HepG2 (cell line): ENCODE data around the gene CIAO2B. TPM values are rescaled to one million over a fixed set of nuclear protein-coding genes. Genes with fewer than 3 reads are reported as not detected.

Source experiments
- CBX1 ChIP-seq: IDR thresholded peaks from one replicate; pipeline ENCODE4 v1.6.1; 2016; ENCODE audit warnings: antibody characterized with exemption, low read depth
- ESRRA ChIP-seq: sonication (generic); formaldehyde crosslinking; IDR thresholded peaks from 2 replicates; pipeline ENCODE4 v1.5.1; 2020; ENCODE audit warnings: mild to moderate bottlenecking, low read depth, missing genetic modification reagents
- HES4 ChIP-seq: sonication (generic); formaldehyde crosslinking; IDR thresholded peaks from 2 replicates; pipeline ENCODE4 v1.9.0; 2021; ENCODE audit warnings: mild to moderate bottlenecking, missing genetic modification reagents, borderline replicate concordance
- JUN ChIP-seq: sonication (generic); formaldehyde crosslinking; IDR thresholded peaks from 2 replicates; pipeline ENCODE4 v1.4.0; 2020; ENCODE audit warnings: mild to moderate bottlenecking, missing genetic modification reagents
- KDM4B ChIP-seq: sonication (generic); formaldehyde crosslinking; IDR thresholded peaks from 2 replicates; pipeline ENCODE4 v1.4.0; 2020; ENCODE audit warnings: missing genetic modification reagents
- NCOA2 ChIP-seq: sonication (generic); formaldehyde crosslinking; IDR thresholded peaks from 2 replicates; pipeline ENCODE4 v1.8.0; 2022; ENCODE audit warnings: inconsistent platforms
- NCOA5 ChIP-seq: sonication (generic); formaldehyde crosslinking; IDR thresholded peaks from 2 replicates; pipeline ENCODE4 v1.4.0; 2020; ENCODE audit warnings: missing genetic modification reagents
- PAX8 ChIP-seq: sonication (generic); formaldehyde crosslinking; IDR thresholded peaks from 2 replicates; pipeline ENCODE4 v1.8.0; 2022; ENCODE audit warnings: mild to moderate bottlenecking, missing genetic modification reagents, borderline replicate concordance
- RCOR2 ChIP-seq: IDR thresholded peaks from 2 replicates; pipeline ENCODE4 v1.6.1; 2016; ENCODE audit warnings: missing biosample characterization, missing genetic modification reagents
- SIX1 ChIP-seq: sonication (generic); formaldehyde crosslinking; IDR thresholded peaks from 2 replicates; pipeline ENCODE4 v1.4.0; 2020; ENCODE audit warnings: missing genetic modification reagents, borderline replicate concordance
- SMAD1 ChIP-seq: sonication (generic); formaldehyde crosslinking; IDR thresholded peaks from 2 replicates; pipeline ENCODE4 v1.4.0; 2020; ENCODE audit warnings: missing genetic modification reagents, low read depth, mild to moderate bottlenecking, borderline replicate concordance
- STAT5B ChIP-seq: sonication (generic); formaldehyde crosslinking; IDR thresholded peaks from 2 replicates; pipeline ENCODE4 v1.4.0; 2020; ENCODE audit warnings: missing genetic modification reagents
- TRIM24 ChIP-seq: sonication (generic); formaldehyde crosslinking; IDR thresholded peaks from 2 replicates; pipeline ENCODE4 v1.8.0; 2022; ENCODE audit warnings: mild to moderate bottlenecking, missing genetic modification reagents
- ZNF530 ChIP-seq: sonication (generic); formaldehyde crosslinking; IDR thresholded peaks from 2 replicates; pipeline ENCODE4 v1.5.0; 2020; ENCODE audit warnings: low read depth, mild to moderate bottlenecking, missing genetic modification reagents
- ZNF550 ChIP-seq: sonication (generic); formaldehyde crosslinking; IDR thresholded peaks from 2 replicates; pipeline ENCODE4 v1.4.0; 2020; ENCODE audit warnings: mild to moderate bottlenecking, missing genetic modification reagents, borderline replicate concordance
- ZNF614 ChIP-seq: IDR thresholded peaks from 2 replicates; pipeline ENCODE4 v1.6.1; 2018; ENCODE audit warnings: missing biosample characterization, missing genetic modification reagents, inconsistent platforms, borderline replicate concordance
- ZNF790 ChIP-seq: sonication (generic); formaldehyde crosslinking; IDR thresholded peaks from 2 replicates; pipeline ENCODE4 v1.8.0; 2022; ENCODE audit warnings: missing genetic modification reagents, mild to moderate bottlenecking, borderline replicate concordance
- ZNF850 ChIP-seq: sonication (generic); formaldehyde crosslinking; conservative IDR thresholded peaks from 2 replicates; pipeline ENCODE4 v1.9.0; 2021; ENCODE audit warnings: mild to moderate bottlenecking, missing genetic modification reagents
- polyA plus RNA-seq, 8 experiments: library from polyadenylated mRNA; depleted of rRNA in 3 of 8; stranded (reverse) in 7 of 8; unstranded in 1 of 8; fragments of >200 nt; fragmentation: Illumina TruSeq in 4 of 8; extraction: Trizol in 4 of 8; gene quantifications; 2 replicates each; pipeline versions ENCODE4 v1.2.1 to v1.2.3, GENCODE V29; 2011 to 2016; ENCODE audit warnings: low read depth in 4 of 8, missing spikeins in 1 of 8, mixed read lengths in 1 of 8; ENCODE audit not compliant: insufficient read depth in 1 of 8
- total RNA-seq, 5 experiments: library from RNA; depleted of rRNA; stranded (reverse); fragments of >200 nt; fragmentation: Illumina TruSeq; extraction: Trizol; gene quantifications; 2 replicates each; pipeline ENCODE4 v1.2.3, GENCODE V29; 2016; ENCODE audit warnings: low read depth in 1 of 5
- TF ChIP-seq, protein P1 (sequence below): sonication (generic); formaldehyde crosslinking; IDR thresholded peaks from 2 replicates; pipeline ENCODE4 v1.4.0; 2020; ENCODE audit warnings: mild to moderate bottlenecking, missing genetic modification reagents
- TF ChIP-seq, protein P2 (sequence below): sonication (generic); formaldehyde crosslinking; IDR thresholded peaks from 2 replicates; pipeline ENCODE4 v1.5.1; 2020; ENCODE audit warnings: mild to moderate bottlenecking, missing genetic modification reagents, borderline replicate concordance
- TF ChIP-seq, protein P3 (sequence below): sonication (generic); formaldehyde crosslinking; IDR thresholded peaks from 2 replicates; pipeline ENCODE4 v1.4.0; 2020; ENCODE audit warnings: low read depth, mild to moderate bottlenecking, missing genetic modification reagents

CIAO2B gene
- total and polyA plus RNA-seq, 2 of the 13 experiments (the other 11 are each of a cell fraction or from before 2014, with no cell fraction given): 157 to 293 TPM

DNA sequence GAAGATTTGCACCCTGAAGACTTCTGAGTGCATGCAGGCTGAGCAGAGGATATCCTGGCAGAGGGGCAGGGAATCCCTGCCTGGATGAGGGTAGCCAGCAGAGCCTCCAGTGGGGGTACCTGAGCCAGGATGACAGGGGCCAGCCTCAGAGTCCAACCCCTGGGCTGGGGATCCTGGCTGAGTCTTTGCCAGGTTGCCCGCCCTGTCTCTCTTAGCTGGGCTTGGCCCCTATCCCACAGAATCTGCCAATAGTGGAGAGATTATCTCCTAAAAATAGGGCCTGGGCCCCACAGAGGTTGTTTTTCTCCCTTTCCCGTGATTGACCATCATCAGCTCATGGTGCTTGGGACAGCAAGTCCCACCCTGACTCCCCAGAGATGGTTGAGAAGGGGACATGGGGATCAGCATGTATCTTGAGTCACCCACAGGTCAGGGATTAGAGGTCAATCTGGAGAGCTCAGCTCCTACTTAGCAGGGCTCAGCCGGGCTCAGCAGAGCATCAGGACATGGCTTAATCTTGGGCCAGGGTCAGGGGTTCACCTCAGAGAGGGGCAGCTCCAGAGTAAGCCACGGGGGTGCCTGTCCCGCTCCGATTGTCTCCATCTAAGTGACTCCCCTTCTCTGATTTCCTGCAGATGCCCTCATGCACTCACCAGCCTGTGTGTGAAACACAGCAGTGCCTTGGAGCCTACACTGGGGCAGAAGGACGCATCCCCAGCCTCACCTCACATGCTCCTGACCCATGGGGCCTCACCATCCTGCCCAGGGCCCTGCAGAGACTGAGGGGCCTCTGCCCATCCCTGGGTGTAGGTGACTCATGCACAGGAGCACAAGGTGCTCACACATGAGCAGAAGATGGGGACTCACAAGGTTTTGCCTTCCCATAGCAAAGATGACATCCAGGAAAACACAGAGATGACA is 27.0 kb downstream of the CIAO2B start (continued):
- TF ChIP-seq SIX1 (CRISPR knock-in tag): no peak
- TF ChIP-seq ZNF614 (CRISPR knock-in tag): no peak
- TF ChIP-seq ZNF850: no peak
- TF ChIP-seq, protein P1, sequence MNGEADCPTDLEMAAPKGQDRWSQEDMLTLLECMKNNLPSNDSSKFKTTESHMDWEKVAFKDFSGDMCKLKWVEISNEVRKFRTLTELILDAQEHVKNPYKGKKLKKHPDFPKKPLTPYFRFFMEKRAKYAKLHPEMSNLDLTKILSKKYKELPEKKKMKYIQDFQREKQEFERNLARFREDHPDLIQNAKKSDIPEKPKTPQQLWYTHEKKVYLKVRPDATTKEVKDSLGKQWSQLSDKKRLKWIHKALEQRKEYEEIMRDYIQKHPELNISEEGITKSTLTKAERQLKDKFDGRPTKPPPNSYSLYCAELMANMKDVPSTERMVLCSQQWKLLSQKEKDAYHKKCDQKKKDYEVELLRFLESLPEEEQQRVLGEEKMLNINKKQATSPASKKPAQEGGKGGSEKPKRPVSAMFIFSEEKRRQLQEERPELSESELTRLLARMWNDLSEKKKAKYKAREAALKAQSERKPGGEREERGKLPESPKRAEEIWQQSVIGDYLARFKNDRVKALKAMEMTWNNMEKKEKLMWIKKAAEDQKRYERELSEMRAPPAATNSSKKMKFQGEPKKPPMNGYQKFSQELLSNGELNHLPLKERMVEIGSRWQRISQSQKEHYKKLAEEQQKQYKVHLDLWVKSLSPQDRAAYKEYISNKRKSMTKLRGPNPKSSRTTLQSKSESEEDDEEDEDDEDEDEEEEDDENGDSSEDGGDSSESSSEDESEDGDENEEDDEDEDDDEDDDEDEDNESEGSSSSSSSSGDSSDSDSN: peak; percentile 46; the same call in 1 of the 2 replicates
- no peak for TF ChIP-seq KDM4B
- no peak for TF ChIP-seq ZNF790 (CRISPR knock-in tag)
- no peak for TF ChIP-seq CBX1
- no peak for TF ChIP-seq NCOA2 (CRISPR knock-in tag)
- TF ChIP-seq PAX8 (CRISPR knock-in tag): no peak
- TF ChIP-seq NCOA5 (CRISPR knock-in tag): no peak
- no peak for TF ChIP-seq JUN (CRISPR knock-in tag)
- TF ChIP-seq HES4 (CRISPR knock-in tag): no peak
- TF ChIP-seq SMAD1: no peak
- TF ChIP-seq STAT5B (CRISPR knock-in tag): no peak
- TF ChIP-seq ZNF530 (CRISPR knock-in tag): no peak
- TF ChIP-seq, protein P2, sequence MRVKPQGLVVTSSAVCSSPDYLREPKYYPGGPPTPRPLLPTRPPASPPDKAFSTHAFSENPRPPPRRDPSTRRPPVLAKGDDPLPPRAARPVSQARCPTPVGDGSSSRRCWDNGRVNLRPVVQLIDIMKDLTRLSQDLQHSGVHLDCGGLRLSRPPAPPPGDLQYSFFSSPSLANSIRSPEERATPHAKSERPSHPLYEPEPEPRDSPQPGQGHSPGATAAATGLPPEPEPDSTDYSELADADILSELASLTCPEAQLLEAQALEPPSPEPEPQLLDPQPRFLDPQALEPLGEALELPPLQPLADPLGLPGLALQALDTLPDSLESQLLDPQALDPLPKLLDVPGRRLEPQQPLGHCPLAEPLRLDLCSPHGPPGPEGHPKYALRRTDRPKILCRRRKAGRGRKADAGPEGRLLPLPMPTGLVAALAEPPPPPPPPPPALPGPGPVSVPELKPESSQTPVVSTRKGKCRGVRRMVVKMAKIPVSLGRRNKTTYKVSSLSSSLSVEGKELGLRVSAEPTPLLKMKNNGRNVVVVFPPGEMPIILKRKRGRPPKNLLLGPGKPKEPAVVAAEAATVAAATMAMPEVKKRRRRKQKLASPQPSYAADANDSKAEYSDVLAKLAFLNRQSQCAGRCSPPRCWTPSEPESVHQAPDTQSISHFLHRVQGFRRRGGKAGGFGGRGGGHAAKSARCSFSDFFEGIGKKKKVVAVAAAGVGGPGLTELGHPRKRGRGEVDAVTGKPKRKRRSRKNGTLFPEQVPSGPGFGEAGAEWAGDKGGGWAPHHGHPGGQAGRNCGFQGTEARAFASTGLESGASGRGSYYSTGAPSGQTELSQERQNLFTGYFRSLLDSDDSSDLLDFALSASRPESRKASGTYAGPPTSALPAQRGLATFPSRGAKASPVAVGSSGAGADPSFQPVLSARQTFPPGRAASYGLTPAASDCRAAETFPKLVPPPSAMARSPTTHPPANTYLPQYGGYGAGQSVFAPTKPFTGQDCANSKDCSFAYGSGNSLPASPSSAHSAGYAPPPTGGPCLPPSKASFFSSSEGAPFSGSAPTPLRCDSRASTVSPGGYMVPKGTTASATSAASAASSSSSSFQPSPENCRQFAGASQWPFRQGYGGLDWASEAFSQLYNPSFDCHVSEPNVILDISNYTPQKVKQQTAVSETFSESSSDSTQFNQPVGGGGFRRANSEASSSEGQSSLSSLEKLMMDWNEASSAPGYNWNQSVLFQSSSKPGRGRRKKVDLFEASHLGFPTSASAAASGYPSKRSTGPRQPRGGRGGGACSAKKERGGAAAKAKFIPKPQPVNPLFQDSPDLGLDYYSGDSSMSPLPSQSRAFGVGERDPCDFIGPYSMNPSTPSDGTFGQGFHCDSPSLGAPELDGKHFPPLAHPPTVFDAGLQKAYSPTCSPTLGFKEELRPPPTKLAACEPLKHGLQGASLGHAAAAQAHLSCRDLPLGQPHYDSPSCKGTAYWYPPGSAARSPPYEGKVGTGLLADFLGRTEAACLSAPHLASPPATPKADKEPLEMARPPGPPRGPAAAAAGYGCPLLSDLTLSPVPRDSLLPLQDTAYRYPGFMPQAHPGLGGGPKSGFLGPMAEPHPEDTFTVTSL: no peak
- TF ChIP-seq RCOR2 (CRISPR knock-in tag): no peak
- TF ChIP-seq, protein P3, sequence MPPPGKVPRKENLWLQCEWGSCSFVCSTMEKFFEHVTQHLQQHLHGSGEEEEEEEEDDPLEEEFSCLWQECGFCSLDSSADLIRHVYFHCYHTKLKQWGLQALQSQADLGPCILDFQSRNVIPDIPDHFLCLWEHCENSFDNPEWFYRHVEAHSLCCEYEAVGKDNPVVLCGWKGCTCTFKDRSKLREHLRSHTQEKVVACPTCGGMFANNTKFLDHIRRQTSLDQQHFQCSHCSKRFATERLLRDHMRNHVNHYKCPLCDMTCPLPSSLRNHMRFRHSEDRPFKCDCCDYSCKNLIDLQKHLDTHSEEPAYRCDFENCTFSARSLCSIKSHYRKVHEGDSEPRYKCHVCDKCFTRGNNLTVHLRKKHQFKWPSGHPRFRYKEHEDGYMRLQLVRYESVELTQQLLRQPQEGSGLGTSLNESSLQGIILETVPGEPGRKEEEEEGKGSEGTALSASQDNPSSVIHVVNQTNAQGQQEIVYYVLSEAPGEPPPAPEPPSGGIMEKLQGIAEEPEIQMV: no peak
- TF ChIP-seq TRIM24: no peak
- TF ChIP-seq ZNF550: no peak
- TF ChIP-seq ESRRA: no peak
